CD4-positive, alpha-beta memory T cell (primary cell): ENCODE data around the gene MEX3B. TPM values are rescaled to one million over a fixed set of nuclear protein-coding genes. Genes with fewer than 3 reads are reported as not detected.

Experiments used
- CTCF ChIA-PET: fragments of 350-600 bp; sonication (Branson Sonifier 250); formaldehyde crosslinking; loops from one replicate; lab custom pipeline; 2021; ENCODE audit warnings: inconsistent platforms; ENCODE audit not compliant: partially characterized antibody; lab: Charles Lee
- POLR2A ChIA-PET: fragments of 350-600 bp; sonication (Branson Sonifier 250); formaldehyde crosslinking; loops from one replicate; lab custom pipeline; 2021; ENCODE audit not compliant: partially characterized antibody; lab: Charles Lee
- DNase-seq, 5 donors: peaks; one replicate each; pipeline versions ENCODE4 v3.0.0 to v3.0.0-alpha.2; 2020 to 2022; ENCODE audit warnings: mixed read lengths in 1 of 5
- H3K27ac ChIP-seq: one replicate; pipeline ENCODE4 v1.7.0; 2013; ENCODE audit warnings: low read depth, low read length
- H3K27me3 ChIP-seq: 2 replicates; pipeline ENCODE4 v1.7.0; 2013; ENCODE audit warnings: mild to moderate bottlenecking, low read length, moderate library complexity; ENCODE audit not compliant: insufficient read depth
- H3K36me3 ChIP-seq: 2 replicates; pipeline ENCODE4 v1.7.0; 2013; ENCODE audit warnings: mild to moderate bottlenecking, low read length, moderate library complexity; ENCODE audit not compliant: insufficient read depth
- H3K4me1 ChIP-seq: 2 replicates; pipeline ENCODE4 v1.7.0; 2013; ENCODE audit warnings: mild to moderate bottlenecking, low read length, moderate library complexity; ENCODE audit not compliant: insufficient read depth
- H3K4me3 ChIP-seq, 2 donors: one replicate each; pipeline ENCODE4 v1.7.0; 2013; ENCODE audit warnings: low read length in 2 of 2, mild to moderate bottlenecking in 1 of 2
- H3K9me3 ChIP-seq, 2 donors: one replicate each; pipeline ENCODE4 v1.7.0; 2013; ENCODE audit warnings: low read length in 2 of 2, control low read depth in 1 of 2; ENCODE audit not compliant: control insufficient read depth in 1 of 2
- H3K27ac Mint-ChIP-seq, 7 donors: one replicate each; pipeline ENCODE4 v1.8.0; 2020 to 2021; ENCODE audit warnings: mixed read lengths in 7 of 7, mild to moderate bottlenecking in 6 of 7, inconsistent platforms in 3 of 7, moderate library complexity in 3 of 7
- H3K27me3 Mint-ChIP-seq, 2 donors: one replicate each; pipeline ENCODE4 v1.8.0; 2020 to 2021; ENCODE audit warnings: mixed read lengths in 2 of 2
- H3K36me3 Mint-ChIP-seq, 2 donors: one replicate each; pipeline ENCODE4 v1.8.0; 2020 to 2021; ENCODE audit warnings: mixed read lengths in 2 of 2, inconsistent platforms in 1 of 2, mild to moderate bottlenecking in 1 of 2
- H3K4me1 Mint-ChIP-seq, 4 donors: one replicate each; pipeline ENCODE4 v1.8.0; 2020 to 2021; ENCODE audit warnings: mixed read lengths in 4 of 4, mild to moderate bottlenecking in 1 of 4
- H3K4me3 Mint-ChIP-seq, 8 donors: one replicate each; pipeline ENCODE4 v1.8.0; 2020 to 2021; ENCODE audit warnings: mixed read lengths in 8 of 8, mild to moderate bottlenecking in 7 of 8, moderate library complexity in 6 of 8, inconsistent platforms in 3 of 8
- H3K9me3 Mint-ChIP-seq, 8 donors: one replicate each; pipeline ENCODE4 v1.8.0; 2020 to 2021; ENCODE audit warnings: mixed read lengths in 8 of 8, mild to moderate bottlenecking in 5 of 8, inconsistent platforms in 3 of 8, moderate library complexity in 1 of 8
- intact Hi-C: fragments of 100-400 bp; cut with micrococcal nuclease; formaldehyde crosslinking; loops from one replicate; pipeline ENCODE4 v1.15.1; 2023
- polyA plus RNA-seq, 2 donors: library from polyadenylated mRNA; unstranded; fragments of 300-500 nt; fragmentation: Illumina TruSeq; gene quantifications; one replicate each; pipeline ENCODE4 v1.2.3, GENCODE V29; 2021
- total RNA-seq, 2 experiments: library from RNA; stranded (reverse); gene quantifications; one replicate each; pipeline ENCODE4 v1.2.3, GENCODE V29; 2021

MEX3B gene
- total and polyA plus RNA-seq, 4 experiments from 2014 or later = 1.6 TPM; not detected in 2

DNA sequence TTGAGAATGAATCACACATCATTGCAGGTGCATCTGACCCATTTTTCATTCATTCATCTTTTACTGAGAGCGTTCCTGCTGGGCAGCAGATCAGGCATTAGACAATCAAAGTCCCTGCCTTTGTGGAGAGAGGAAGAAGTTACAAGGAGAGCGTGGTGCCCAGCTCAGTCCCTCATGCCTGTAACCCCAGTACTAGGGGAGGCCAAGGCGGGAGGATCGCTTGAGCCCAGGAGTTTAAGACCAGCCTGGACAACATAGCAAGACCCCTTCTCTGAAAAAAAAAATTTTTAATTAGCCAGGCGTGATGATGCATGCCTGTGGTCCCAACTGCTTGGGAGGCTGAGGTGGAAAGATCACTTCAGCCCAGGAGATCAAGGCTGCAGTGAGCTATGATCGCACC is 35.0 kb upstream of the MEX3B start:
- Histone ChIP-seq H3K27me3 (no peaks in the 10 kb centered on the region), H3K4me1 (no peaks in the 10 kb centered on the region)
- H3K27ac Mint-ChIP-seq = no peak overlapping the region

DNA sequence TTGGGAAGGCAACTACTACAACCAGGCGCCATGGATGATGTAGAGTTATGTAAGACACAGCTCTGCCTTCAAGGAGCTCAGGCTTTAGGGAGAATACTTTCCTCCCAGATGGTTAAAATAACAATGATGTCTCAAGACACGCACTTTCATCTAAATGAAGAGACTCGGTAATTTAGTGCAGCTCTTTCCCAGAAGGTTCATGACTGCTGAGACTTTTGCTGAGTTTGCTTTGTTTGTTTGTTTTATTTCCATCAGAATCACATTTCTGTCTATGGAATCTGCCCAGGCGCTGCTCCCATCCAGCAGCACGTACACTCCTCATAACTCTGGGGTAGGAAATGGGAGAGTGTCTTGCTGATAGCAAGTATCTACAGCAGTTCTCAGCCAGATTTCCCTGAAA is 33.9 kb upstream of the MEX3B start:
- H3K4me1 Mint-ChIP-seq = no peaks in the 10 kb centered on the region
- POLR2A ChIA-PET = no interaction called here
- H3K4me3 Mint-ChIP-seq = no peak overlapping the region
- CTCF ChIA-PET = no interaction called here
- H3K27ac ChIP-seq = no peak overlapping the region
- no peaks in the 10 kb centered on the region for H3K36me3 ChIP-seq
- no peak overlapping the region for H3K4me3 ChIP-seq
- H3K36me3 Mint-ChIP-seq = no peaks in the 10 kb centered on the region
- intact Hi-C loops = no loop called here
- peaks cover 11 to 33% of the 10 kb centered on the region in 2 donors for H3K27me3 Mint-ChIP-seq
- H3K27me3 ChIP-seq = no peaks in the 10 kb centered on the region
- DNase-seq = no peak
- no peaks in the 10 kb centered on the region for H3K9me3 ChIP-seq
- H3K27ac Mint-ChIP-seq = no peak overlapping the region
- H3K9me3 Mint-ChIP-seq = peaks cover 0 to 4% (median 0%) of the 10 kb centered on the region in 8 donors
- H3K4me1 ChIP-seq = no peaks in the 10 kb centered on the region

More for the DNA sequence above, 35.0 kb upstream of the MEX3B start:
- DNase-seq = no peak
- CTCF ChIA-PET = no interaction called here
- Mint-ChIP-seq H3K4me1 (no peaks in the 10 kb centered on the region), H3K4me3 (no peak overlapping the region), H3K36me3 (no peaks in the 10 kb centered on the region), H3K27me3 (peaks cover 11 to 32% of the 10 kb centered on the region in 2 donors), H3K9me3 (peaks cover 0 to 4% (median 0%) of the 10 kb centered on the region in 8 donors)
- POLR2A ChIA-PET = no interaction called here
- no peak overlapping the region for H3K4me3 ChIP-seq
- no peaks in the 10 kb centered on the region for H3K9me3 ChIP-seq
- intact Hi-C loops = no loop called here
- no peaks in the 10 kb centered on the region for H3K36me3 ChIP-seq
- no peak overlapping the region for H3K27ac ChIP-seq

DNA sequence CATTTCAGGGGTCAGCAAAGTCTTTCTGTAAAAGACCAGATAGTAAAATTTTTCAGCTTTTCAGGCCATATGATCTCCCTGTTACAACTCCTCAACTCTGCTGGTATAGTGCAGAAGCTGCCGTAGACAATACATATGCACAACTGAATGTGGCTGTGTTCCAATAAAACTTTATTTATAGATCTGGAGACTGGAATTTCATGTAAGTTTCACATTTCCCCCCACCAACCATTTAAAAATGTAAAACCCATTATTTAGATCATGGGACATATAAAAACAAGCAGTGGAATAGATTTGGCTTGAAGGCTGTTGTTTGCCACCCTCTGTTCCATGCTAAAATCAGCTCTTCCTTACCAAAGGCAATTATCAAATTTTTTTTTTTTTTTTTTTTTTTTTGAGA is 28.8 kb upstream of the MEX3B start:
- no peak overlapping the region for H3K27ac Mint-ChIP-seq
- DNase-seq = no peak
- H3K4me3 Mint-ChIP-seq = no peak overlapping the region
- intact Hi-C loops = no loop called here
- H3K9me3 ChIP-seq = no peaks in the 10 kb centered on the region
- no peak overlapping the region for H3K4me3 ChIP-seq
- H3K27ac ChIP-seq = no peak overlapping the region
- no peaks in the 10 kb centered on the region for H3K36me3 ChIP-seq
- ChIA-PET CTCF (no interaction called here), POLR2A (no interaction called here)
- peaks cover 11 to 31% of the 10 kb centered on the region in 2 donors for H3K27me3 Mint-ChIP-seq
- no peaks in the 10 kb centered on the region for H3K27me3 ChIP-seq
- no peaks in the 10 kb centered on the region for H3K4me1 Mint-ChIP-seq
- no peaks in the 10 kb centered on the region for H3K4me1 ChIP-seq
- H3K36me3 Mint-ChIP-seq = no peaks in the 10 kb centered on the region
- H3K9me3 Mint-ChIP-seq = peaks cover 0 to 4% (median 0%) of the 10 kb centered on the region in 8 donors

GRCh38 chr15:82072926-82073537 is 27.2 kb upstream of the MEX3B start:
- CTCF ChIA-PET = no interaction called here
- H3K9me3 ChIP-seq = no peaks in the 10 kb centered on the region
- intact Hi-C loops = no loop called here
- H3K4me3 ChIP-seq = no peak overlapping the region
- Mint-ChIP-seq H3K9me3 (peaks cover 0 to 3% (median 0%) of the 10 kb centered on the region in 8 donors), H3K27me3 (peaks cover 8 to 28% of the 10 kb centered on the region in 2 donors), H3K4me1 (no peaks in the 10 kb centered on the region), H3K27ac (no peak overlapping the region), H3K36me3 (no peaks in the 10 kb centered on the region), H3K4me3 (no peak overlapping the region)
- H3K36me3 ChIP-seq = no peaks in the 10 kb centered on the region
- POLR2A ChIA-PET = no interaction called here
- DNase-seq = no peak
- no peaks in the 10 kb centered on the region for H3K4me1 ChIP-seq
- H3K27me3 ChIP-seq = no peaks in the 10 kb centered on the region
- H3K27ac ChIP-seq = no peak overlapping the region

DNA sequence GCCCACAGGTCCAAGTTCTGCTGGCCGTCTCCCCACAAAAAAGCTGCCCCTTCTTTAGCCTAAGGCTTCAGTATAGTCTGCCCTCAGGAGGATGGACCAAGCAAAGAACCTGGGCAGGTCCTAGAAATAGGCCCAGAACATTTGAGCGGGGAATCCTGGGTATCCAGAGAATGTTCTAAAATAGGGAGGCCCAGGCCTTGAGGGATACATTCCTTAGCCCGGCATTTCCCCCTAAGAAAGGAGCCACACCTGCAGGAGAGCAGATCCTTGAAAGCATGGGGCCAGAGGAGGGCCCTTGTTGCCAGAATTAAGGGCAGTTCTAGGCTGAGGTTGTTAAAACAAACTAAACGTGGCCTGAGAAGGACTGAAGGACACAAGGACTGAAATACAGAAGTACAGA is 20.6 kb upstream of the MEX3B start:
- DNase-seq = no peak
- H3K4me1 Mint-ChIP-seq = no peaks in the 10 kb centered on the region
- no peaks in the 10 kb centered on the region for H3K36me3 Mint-ChIP-seq
- H3K4me3 ChIP-seq = no peak overlapping the region
- peaks cover 23 to 29% of the 10 kb centered on the region in 2 donors for H3K27me3 Mint-ChIP-seq
- H3K9me3 Mint-ChIP-seq = no peaks in the 10 kb centered on the region
- intact Hi-C loops = no loop called here
- H3K27ac Mint-ChIP-seq = no peak overlapping the region
- no peak overlapping the region for H3K27ac ChIP-seq
- ChIA-PET POLR2A (no interaction called here), CTCF (no interaction called here)
- no peaks in the 10 kb centered on the region for H3K4me1 ChIP-seq
- no peaks in the 10 kb centered on the region for H3K27me3 ChIP-seq
- no peak overlapping the region for H3K4me3 Mint-ChIP-seq
- H3K9me3 ChIP-seq = no peaks in the 10 kb centered on the region
- H3K36me3 ChIP-seq = no peaks in the 10 kb centered on the region

DNA sequence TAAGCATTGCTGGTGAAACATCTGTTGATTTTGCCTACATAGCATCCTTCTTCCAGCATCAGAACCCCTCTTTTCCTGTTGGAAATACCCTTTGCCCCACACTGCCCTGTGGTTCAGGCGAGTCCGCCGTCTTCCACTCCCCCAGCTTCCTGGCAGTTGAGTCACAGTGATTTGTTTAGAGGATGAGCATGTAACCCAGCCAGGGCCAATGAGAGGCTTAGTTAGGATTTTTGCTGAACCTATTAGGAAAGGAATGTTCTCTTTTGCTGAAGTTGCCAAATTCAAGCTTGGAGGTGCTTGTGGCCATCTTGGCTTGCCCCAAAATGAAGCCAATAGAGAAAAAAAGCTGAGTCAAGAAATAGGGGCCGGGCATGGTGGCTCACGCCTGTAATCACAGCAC is 19.0 kb upstream of the MEX3B start:
- H3K27ac ChIP-seq = no peak overlapping the region
- no peaks in the 10 kb centered on the region for H3K36me3 ChIP-seq
- peak overlapping the region in 1 of 7 donors; percentile 48 for H3K27ac Mint-ChIP-seq
- peaks cover 31 to 33% of the 10 kb centered on the region in 2 donors for H3K27me3 Mint-ChIP-seq
- H3K9me3 ChIP-seq = no peaks in the 10 kb centered on the region
- intact Hi-C loops = no loop called here
- H3K4me1 Mint-ChIP-seq = no peaks in the 10 kb centered on the region
- ChIA-PET CTCF (no interaction called here), POLR2A (no interaction called here)
- H3K4me1 ChIP-seq = no peaks in the 10 kb centered on the region
- no peaks in the 10 kb centered on the region for H3K9me3 Mint-ChIP-seq
- H3K4me3 Mint-ChIP-seq = no peak overlapping the region
- DNase-seq = no peak
- H3K36me3 Mint-ChIP-seq = no peaks in the 10 kb centered on the region
- H3K27me3 ChIP-seq = no peaks in the 10 kb centered on the region
- no peak overlapping the region for H3K4me3 ChIP-seq

GRCh38 chr15:82062479-82063454 is 16.9 kb upstream of the MEX3B start:
- no peaks in the 10 kb centered on the region for H3K9me3 ChIP-seq
- H3K27me3 ChIP-seq = no peaks in the 10 kb centered on the region
- H3K36me3 Mint-ChIP-seq = no peaks in the 10 kb centered on the region
- no peaks in the 10 kb centered on the region for H3K9me3 Mint-ChIP-seq
- no peak for DNase-seq
- no peak overlapping the region for H3K27ac ChIP-seq
- CTCF ChIA-PET = interaction anchor here (1.0 kb wide), 1 partner anchor 797 kb away, joined by 3 read pairs; no protein-coding TSS in a partner anchor
- no peak overlapping the region for H3K4me3 ChIP-seq
- POLR2A ChIA-PET = no interaction called here
- intact Hi-C loops = no loop called here
- H3K4me3 Mint-ChIP-seq = no peak overlapping the region
- H3K27ac Mint-ChIP-seq = no peak overlapping the region
- H3K36me3 ChIP-seq = no peaks in the 10 kb centered on the region
- no peaks in the 10 kb centered on the region for H3K4me1 ChIP-seq
- peaks cover 0 to 4% (median 1%) of the 10 kb centered on the region in 4 donors for H3K4me1 Mint-ChIP-seq
- H3K27me3 Mint-ChIP-seq = peaks cover 45 to 48% of the 10 kb centered on the region in 2 donors
